ENCODE measurements around the gene COL18A1. TPM values are rescaled to one million over a fixed set of nuclear protein-coding genes. Genes with fewer than 3 reads are reported as not detected.

The COL18A1 gene
- total and polyA plus RNA-seq, 2 of the 8 experiments (the other 6 are each of a cell fraction or from before 2014, with no cell fraction given) = 145 to 201 TPM

DNA sequence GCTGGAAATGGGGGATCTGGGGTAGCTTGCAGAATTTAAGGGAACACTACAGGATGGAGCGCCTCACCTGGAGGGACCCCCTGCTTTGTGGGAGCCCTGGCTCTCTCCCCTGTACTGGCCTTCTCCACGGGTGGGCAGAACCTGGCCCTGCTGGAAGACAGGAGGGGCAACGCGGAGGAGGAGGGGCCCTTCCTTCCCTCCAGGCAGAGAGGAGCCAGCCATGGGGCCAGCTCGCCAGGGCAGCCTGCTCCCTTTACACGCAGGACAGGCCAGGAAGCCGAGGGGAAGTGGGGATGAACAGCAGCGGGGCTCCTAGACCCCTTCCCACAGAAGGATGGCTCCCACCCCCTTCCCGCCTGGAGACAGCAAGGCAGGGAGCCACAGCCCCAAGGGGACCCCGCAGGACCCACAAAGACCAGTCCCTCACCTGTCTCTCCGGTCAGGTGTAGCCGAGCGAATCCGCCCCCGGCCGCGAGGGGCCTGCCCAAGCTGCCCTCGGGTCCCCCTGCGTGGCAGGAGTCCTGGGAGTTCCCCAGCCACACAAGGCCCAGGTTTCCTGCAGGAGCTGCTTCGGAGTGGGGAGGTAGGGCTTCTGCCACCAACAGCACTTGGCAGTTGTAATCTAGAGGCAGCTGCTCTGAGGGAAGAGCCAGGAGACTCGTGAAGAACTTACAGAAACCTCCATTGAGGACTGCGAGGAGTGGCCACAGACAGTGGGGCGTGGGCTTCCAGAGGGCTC, 138.9 kb downstream of the COL18A1 start:
- H3K4me1 ChIP-seq (replicated peaks in 1 of 4; ENCODE audit: control insufficient read depth in 3 of 4, insufficient read depth in 4 of 4, low read length in 3 of 4) = peaks cover 0 to 15% (median 9%) of the 10 kb centered on the region in 4 experiments; a peak in 4 of 7 replicates
- no peak overlapping the region for H3K9ac ChIP-seq (replicated peaks in 1 of 4; ENCODE audit: extremely low read depth in 1 of 4, low read depth in 3 of 4, low read length in 3 of 4)
- H3K9me3 ChIP-seq (ENCODE audit: insufficient read depth in 2 of 2, low read depth in 1 of 2, low read length in 1 of 2) = no peaks in the 10 kb centered on the region
- no peak overlapping the region for H3K27ac ChIP-seq (ENCODE audit: low read depth, low read length)
- DNase-seq (ENCODE audit: low read depth in 1 of 2, low spot score in 2 of 2) (peak in 1 of 2 experiments; percentile 48), FAIRE-seq (no peak)
- no peak overlapping the region for H3K23ac ChIP-seq (ENCODE audit: insufficient read length)
- H3K4me3 ChIP-seq (ENCODE audit: extremely low read depth in 1 of 4, insufficient read depth in 2 of 4, low read depth in 3 of 4, low read length in 4 of 4) = no peak overlapping the region
- no peak overlapping the region for H2BK5ac ChIP-seq (ENCODE audit: low read depth, low read length)
- H4K5ac ChIP-seq (ENCODE audit: insufficient read length, low read depth, low read length) = no peak overlapping the region
- CTCF ChIA-PET (ENCODE audit: partially characterized antibody) = interaction anchor here (0.7 to 1.6 kb wide), 4 partner anchors 12 to 235 kb away, joined by 3 to 7 read pairs (median 4); no protein-coding TSS in a partner anchor
- H3K36me3 ChIP-seq (ENCODE audit: control insufficient read depth in 2 of 4, insufficient read depth in 4 of 4, low read length in 3 of 4) = no peaks in the 10 kb centered on the region; a peak in 1 of 8 replicates
- peaks cover 0 to 5% of the 10 kb centered on the region in 2 experiments for H4K20me1 ChIP-seq (replicated peaks in 1 of 2; ENCODE audit: control insufficient read depth in 1 of 2, insufficient read depth in 2 of 2, low read length in 2 of 2)
- H3K14ac ChIP-seq (ENCODE audit: insufficient read length) = no peak overlapping the region
- H2BK12ac ChIP-seq (ENCODE audit: low read depth, low read length) = 0 out of 2 replicates have a peak overlapping the region, but pooled peaks have one; percentile 50
- no peak overlapping the region for H3K18ac ChIP-seq (ENCODE audit: extremely low read depth, low read length)
- no peak overlapping the region for H2AFZ ChIP-seq (ENCODE audit: low read length)
- no peaks in the 10 kb centered on the region; a peak in 1 of 7 replicates for H3K27me3 ChIP-seq (replicated peaks in 1 of 4; ENCODE audit: control insufficient read depth in 3 of 4, extremely low read depth in 1 of 4, insufficient read depth in 3 of 4, low read length in 3 of 4)
- H3K23me2 ChIP-seq (ENCODE audit: low read depth, low read length) = peaks cover 6% of the 10 kb centered on the region; the same call in 1 of the 2 replicates
- peaks cover 2% of the 10 kb centered on the region for H3K79me1 ChIP-seq (ENCODE audit: low read depth, low read length)
- H3K56ac ChIP-seq (replicated peaks; ENCODE audit: insufficient read length, low read depth, low read length) = no peak overlapping the region
- H2BK120ac ChIP-seq (replicated peaks; ENCODE audit: low read depth, low read length) = no peak overlapping the region
- H3K79me2 ChIP-seq (ENCODE audit: control insufficient read depth in 1 of 2, insufficient read depth in 2 of 2, low read length in 2 of 2) = peaks cover 0 to 27% of the 10 kb centered on the region in 2 experiments; a peak in 2 of 4 replicates
- WGBS, 2 experiments (ENCODE audit: extremely low coverage in 1 of 2, insufficient coverage in 1 of 2, insufficient read length in 1 of 2, insufficient replicate concordance in 2 of 2, low coverage in 1 of 2, low lambda C conversion rate in 2 of 2, missing lambda C conversion rate in 1 of 2) = 90% methylated on average over 21 of the region's 23 CpGs; no CpG with 5 or more reads in 1 of the 2 experiments
- H3K4me2 ChIP-seq (ENCODE audit: insufficient read depth in 1 of 2, low read depth in 2 of 2, low read length in 2 of 2) = no peak overlapping the region
- no peak overlapping the region for H3K4ac ChIP-seq (replicated peaks; ENCODE audit: insufficient read length, low read depth, low read length)
- H2BK20ac ChIP-seq (ENCODE audit: low read length) = no peak overlapping the region
- POLR2A ChIA-PET (ENCODE audit: partially characterized antibody) = no interaction called here
- no peak overlapping the region for H4K91ac ChIP-seq (replicated peaks; ENCODE audit: insufficient read length, low read length)
- H4K8ac ChIP-seq (ENCODE audit: extremely low read depth, insufficient read depth, low read length) = no peak overlapping the region; the same call in 1 of the 2 replicates
- H2BK15ac ChIP-seq (ENCODE audit: low read length) = no peak overlapping the region; the same call in 1 of the 2 replicates
- no peak overlapping the region for H2AK5ac ChIP-seq (ENCODE audit: low read depth, low read length)
- no peak for TF ChIP-seq CHD2 (IDR thresholded peaks at IDR 0.05; ENCODE audit: low read length)
- no peak for TF ChIP-seq CBX8 (IDR thresholded peaks at IDR 0.05; ENCODE audit: borderline replicate concordance, low read depth, low read length)
- TF ChIP-seq, protein P1, sequence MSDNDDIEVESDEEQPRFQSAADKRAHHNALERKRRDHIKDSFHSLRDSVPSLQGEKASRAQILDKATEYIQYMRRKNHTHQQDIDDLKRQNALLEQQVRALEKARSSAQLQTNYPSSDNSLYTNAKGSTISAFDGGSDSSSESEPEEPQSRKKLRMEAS (IDR thresholded peaks at IDR 0.05) = no peak
- TF ChIP-seq, protein P2, sequence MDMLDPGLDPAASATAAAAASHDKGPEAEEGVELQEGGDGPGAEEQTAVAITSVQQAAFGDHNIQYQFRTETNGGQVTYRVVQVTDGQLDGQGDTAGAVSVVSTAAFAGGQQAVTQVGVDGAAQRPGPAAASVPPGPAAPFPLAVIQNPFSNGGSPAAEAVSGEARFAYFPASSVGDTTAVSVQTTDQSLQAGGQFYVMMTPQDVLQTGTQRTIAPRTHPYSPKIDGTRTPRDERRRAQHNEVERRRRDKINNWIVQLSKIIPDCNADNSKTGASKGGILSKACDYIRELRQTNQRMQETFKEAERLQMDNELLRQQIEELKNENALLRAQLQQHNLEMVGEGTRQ (IDR thresholded peaks at IDR 0.05; ENCODE audit: low read length) = no peak
- TF ChIP-seq YY1 (IDR thresholded peaks at IDR 0.05; ENCODE audit: low read depth, low read length) = no peak
- TF ChIP-seq CTBP2 (IDR thresholded peaks at IDR 0.05; ENCODE audit: borderline replicate concordance, insufficient read depth, insufficient read length, low read length) = no peak
- TF ChIP-seq, protein P3, sequence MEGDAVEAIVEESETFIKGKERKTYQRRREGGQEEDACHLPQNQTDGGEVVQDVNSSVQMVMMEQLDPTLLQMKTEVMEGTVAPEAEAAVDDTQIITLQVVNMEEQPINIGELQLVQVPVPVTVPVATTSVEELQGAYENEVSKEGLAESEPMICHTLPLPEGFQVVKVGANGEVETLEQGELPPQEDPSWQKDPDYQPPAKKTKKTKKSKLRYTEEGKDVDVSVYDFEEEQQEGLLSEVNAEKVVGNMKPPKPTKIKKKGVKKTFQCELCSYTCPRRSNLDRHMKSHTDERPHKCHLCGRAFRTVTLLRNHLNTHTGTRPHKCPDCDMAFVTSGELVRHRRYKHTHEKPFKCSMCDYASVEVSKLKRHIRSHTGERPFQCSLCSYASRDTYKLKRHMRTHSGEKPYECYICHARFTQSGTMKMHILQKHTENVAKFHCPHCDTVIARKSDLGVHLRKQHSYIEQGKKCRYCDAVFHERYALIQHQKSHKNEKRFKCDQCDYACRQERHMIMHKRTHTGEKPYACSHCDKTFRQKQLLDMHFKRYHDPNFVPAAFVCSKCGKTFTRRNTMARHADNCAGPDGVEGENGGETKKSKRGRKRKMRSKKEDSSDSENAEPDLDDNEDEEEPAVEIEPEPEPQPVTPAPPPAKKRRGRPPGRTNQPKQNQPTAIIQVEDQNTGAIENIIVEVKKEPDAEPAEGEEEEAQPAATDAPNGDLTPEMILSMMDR (IDR thresholded peaks at IDR 0.05; ENCODE audit: control extremely low read depth in 1 of 3, insufficient read depth in 1 of 3, low read depth in 1 of 3, low read length in 3 of 3) = no peak

Measured in H1 (cell line).